Measurements from ENCODE around the gene TAF1B.

The TAF1B gene

DNA sequence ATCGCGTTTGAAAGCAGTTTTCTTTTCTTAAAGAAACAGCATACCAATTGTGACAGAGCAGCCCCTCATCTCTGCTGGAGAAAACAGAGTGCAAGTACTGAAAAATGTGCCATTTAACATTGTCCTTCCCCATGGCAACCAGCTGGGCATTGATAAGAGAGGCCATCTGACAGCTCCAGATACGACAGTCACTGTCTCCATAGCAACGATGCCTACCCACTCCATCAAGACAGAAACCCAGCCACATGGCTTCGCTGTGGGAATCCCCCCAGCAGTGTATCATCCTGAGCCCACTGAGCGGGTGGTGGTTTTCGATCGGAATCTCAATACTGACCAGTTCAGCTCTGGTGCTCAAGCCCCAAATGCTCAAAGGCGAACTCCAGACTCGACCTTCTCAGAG lies 117.7 kb downstream of the TAF1B start:
- TF ChIP-seq, protein P1, sequence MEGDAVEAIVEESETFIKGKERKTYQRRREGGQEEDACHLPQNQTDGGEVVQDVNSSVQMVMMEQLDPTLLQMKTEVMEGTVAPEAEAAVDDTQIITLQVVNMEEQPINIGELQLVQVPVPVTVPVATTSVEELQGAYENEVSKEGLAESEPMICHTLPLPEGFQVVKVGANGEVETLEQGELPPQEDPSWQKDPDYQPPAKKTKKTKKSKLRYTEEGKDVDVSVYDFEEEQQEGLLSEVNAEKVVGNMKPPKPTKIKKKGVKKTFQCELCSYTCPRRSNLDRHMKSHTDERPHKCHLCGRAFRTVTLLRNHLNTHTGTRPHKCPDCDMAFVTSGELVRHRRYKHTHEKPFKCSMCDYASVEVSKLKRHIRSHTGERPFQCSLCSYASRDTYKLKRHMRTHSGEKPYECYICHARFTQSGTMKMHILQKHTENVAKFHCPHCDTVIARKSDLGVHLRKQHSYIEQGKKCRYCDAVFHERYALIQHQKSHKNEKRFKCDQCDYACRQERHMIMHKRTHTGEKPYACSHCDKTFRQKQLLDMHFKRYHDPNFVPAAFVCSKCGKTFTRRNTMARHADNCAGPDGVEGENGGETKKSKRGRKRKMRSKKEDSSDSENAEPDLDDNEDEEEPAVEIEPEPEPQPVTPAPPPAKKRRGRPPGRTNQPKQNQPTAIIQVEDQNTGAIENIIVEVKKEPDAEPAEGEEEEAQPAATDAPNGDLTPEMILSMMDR (IDR thresholded peaks at IDR 0.05): no peak

DNA sequence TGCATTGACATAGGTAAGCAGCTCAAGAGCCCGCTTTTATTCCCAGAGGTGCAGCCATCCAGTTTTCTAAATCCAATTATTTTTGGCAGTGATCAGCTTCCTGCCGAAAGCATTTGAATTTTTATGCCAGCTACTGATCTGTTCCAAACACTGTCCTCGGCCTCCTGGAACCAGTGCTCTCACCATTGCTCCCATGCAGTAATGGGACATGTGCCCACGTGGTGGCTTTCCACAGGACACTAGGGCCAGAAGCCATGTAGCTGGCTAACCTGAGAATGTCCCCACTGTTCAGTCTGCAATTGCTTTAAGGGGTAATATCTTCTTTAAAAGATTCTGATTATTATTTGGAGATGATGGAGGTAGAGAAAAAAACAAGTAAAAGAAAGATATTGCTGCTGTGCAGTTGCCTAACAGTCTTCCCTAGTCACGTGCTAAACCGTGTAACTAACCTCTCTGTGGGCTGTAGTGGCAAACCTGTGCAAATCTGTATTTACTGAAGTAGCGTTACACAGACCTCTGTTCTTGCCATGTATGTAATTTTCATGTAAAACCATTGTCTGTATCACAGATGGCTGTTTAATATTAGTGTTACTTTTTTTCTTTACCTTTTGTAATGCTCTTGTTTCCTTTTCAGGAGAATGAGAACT lies 121.2 kb downstream of the TAF1B start:
- TF ChIP-seq, protein P1 (IDR thresholded peaks at IDR 0.05): no peak

DNA sequence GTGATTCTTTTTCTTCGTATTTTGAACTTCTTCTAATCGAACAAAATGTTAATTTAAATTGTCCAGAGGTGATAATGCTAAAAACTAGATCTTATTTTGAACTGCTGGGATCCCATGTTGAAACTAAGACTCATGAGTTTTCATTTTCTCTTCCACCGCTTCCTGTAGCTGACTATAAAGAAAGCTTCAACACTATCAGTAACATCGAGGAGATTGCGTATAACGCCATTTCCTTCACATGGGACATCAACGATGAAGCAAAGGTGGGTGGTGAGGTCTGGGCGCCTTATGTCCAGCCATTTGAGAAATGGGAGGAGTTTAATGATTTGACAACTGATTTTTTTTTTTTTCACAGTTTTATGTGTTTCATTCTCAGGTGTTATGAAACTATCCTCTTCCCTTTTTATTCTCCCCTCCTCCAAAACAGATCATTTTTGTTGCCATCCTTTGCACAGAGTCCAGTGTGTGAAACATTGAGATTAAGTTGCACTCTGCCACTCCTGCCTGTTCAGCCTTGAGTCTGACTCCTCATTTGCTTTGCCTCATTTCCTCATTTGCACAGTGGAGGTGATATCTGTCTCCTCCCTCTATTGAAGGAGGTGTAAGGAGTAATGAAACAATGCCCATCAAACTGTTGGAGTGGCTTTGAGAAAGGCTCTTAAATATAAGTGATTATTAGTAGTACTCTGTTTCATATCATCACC lies 122.0 kb downstream of the TAF1B start:
- TF ChIP-seq, protein P1 (IDR thresholded peaks at IDR 0.05): no peak

DNA sequence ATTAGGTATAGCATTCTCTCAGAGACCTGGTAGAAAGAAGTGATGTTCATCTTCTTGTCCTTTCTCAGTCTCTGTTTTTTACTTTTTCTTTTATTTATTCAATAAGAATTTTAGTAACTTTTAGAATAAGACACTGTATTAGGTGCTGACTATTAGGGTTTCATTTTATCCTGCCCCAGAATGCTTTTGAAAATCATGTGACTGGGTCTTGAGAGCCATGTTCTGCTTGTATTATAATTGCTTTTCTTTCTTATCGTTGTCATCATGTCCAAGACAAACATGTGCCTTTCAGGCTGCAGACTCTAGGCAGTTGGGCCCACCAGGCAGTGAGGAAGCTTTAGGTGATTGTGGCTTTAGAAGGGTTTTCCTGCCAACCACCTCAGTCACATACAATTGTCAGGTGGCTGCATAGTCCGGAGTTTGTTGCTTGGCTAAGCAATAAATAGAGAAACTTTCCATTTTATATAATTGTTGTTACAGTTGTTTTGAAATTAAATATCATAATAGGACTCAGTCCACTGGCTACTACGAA lies 123.3 kb downstream of the TAF1B start:
- TF ChIP-seq, protein P1 (IDR thresholded peaks at IDR 0.05): no peak

DNA sequence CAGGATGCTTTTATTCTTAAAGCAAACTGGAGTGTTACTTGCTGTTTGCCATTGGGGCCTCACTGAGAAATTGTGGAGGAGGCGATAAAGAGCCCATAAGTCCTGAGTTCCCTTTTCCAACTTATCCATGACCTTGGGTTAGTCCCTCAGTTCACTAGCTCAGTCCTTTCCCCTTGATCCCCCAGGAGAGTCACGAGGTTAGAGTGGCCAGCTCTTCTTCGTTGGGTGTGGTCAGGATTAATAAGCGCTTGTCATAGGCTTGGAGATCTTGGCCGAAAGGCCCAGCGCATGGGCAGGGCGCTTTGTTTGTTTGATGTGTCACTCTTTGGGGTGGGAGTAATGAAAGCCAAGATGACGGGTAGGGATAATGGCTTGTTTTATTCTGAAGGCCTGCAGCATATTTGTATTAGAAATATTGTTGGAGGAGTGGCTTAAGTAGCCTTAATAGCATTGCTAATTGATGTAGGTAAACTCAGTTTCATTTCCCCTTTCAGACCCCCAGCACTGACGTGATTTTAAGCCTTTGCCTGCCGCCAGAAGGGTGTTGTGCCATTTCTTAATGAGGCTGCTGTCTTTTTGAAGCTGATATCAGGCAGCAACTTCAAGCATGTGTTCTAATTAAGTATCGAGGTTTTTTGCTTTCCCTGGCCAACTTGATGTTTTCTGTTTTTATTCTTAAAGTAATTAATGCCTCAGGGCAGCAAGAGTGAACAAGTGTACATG lies 123.9 kb downstream of the TAF1B start:
- TF ChIP-seq, protein P1 (IDR thresholded peaks at IDR 0.05): no peak

DNA sequence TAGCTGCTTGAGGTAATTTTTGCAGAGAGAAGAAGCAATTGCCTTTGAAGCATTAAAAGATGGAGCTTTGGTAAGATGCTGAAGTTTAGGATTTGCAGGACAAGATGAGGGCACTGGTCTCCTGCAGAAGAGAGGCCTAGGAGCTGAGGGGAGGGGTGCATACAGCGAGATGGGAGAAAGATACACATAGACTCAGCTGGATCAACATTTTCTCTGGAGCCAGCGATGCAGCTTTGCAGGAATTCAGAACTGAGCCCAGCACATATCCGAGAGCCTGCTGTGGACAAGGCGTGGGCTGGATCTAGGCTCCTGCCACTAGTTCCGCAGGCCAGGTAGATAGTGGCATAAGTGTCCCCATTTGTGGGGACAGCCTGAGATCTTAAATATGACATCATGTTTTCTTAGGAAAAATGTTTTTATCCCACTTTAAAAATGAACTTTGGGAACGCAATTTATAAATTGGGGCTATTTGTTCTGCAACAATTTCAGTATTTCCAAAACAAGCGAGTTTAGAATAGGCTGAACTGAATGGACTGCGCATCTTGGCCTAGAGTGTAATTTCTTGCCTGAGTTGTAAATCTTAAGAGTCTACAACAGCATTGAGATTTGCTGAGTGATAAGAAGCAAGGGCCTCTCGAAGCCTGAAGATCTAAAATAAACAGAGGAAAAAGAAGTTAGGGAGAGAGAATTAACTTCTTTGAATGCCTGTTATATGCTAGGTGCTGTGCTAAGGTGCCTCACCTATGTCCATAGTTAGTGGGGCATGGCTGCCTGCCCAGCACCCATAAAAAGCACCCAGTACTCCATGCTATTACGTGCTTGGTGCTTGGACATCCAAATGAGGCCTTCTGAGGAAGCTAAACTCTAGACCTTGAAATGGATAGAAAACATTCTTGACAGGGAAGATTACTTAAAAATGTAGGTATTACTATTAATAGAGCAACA lies 125.6 kb downstream of the TAF1B start:
- TF ChIP-seq, protein P1 (IDR thresholded peaks at IDR 0.05): no peak
